DMS 273 (cell line): Measurements from ENCODE around the gene TAC3.

Experiments
- DNase-seq: peaks from one replicate; lab custom pipeline; 2025; ENCODE audit not compliant: unreplicated experiment; lab: John Stamatoyannopoulos, UW

TAC3 gene

DNA sequence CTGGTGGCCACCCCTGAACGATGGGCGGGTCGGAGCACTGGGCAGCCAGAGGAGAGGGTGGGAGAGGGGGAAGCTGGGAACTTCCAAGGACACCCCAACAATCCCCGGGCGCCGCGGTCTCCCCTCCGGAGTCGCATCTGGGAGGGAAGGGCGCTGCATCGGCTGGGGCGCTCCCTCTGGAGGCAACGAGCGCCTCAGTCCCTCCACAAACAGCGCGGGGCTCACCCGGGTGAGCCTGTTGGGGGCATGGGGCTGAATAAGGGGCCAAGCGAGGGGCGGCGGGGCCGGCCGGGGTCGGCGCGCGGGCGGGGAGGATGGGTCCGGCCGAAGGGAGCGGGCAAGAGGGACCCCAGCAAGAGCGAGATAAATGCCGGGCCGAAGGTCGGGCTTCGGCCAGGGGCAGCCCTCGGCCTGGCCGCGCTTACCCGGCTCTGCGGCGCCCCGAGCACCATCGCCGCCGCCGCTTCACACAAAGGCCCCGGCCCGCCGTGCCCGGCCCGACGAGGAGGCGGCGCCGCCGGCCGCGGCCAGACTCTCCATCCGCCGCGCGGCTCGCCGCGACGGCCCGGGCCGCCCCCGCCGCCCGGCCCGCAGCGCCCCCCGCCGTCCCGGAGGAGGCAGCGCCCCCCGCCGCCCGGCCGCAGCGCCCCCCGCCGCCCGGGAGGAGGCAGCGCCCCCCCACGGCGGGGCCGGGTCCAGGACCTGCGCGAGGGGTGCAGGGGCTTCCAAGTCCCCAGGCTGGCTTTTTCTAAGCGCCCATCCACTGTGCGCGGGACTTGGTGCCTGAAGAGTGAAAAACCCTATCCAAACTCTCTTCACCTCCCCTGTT lies 10.1 kb downstream of the TAC3 start, which contains the start of gene ZBTB39:
Gene ZBTB39, minus strand, starts transcription at position 567 of the 829 bp plus-strand sequence. CDS start 1,629 bp downstream, outside the sequence.
- peak; percentile 83 for DNase-seq

DNA sequence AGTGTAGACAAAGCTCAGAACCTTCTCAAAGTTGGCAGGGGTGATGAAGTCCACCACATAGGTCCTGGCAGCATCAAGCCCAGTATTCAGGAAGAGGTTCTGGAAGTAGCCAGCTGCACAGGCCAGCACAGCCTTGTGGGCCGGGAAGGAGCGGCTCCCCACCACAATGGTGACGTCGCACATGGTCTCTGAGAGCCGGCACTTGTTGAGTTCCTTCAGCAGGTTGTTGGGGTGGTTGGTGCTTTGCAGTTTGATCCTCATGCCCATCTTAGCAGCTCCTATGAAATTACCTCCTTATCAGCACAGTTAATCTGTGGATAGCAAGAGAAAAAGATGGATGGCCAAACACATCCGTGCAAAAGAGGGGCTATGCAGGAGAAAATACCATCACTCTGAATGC lies 11.7 kb downstream of the TAC3 start:
- no peak for DNase-seq

DNA sequence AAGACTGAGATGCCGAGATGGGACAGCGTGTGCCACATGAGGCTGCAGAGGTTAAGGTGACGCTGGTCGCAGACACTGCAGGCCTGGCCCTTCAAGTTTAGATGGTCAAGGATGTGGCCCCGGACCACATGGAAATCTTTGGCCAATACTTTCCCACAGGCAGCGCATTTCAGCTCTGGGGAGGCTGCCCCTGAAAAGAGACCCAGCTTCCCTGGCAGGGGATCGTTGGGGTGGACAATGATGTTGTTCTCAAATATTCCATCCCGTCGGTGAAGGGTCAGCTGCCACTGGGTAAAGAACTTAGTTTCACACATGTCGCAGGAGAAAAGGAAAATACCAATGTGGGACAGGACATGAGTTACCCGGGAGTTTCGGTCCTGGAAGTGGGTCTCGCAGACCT lies 12.9 kb downstream of the TAC3 start:
- no peak for DNase-seq

DNA sequence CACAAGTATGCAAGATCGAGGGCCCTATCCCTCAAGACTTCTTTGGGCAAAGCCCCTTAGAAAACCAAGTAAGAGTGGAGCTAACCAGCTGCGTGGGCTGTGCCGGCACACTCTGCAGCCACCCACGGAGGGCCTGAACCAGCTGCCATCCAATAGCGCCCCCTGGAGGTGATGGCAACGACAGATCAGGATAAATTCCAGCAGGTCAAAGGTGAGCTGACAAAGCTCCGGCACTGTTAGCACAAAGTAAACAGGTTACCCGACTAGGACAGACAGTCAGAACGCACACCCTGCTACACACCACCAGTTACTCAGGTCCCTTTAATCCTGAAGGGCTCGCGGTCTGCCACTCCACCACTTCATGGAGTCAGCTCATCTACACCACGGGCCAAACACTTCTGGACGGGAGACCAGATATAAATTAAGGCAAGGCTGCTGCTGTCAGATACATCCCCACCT lies 14.9 kb downstream of the TAC3 start:
- DNase-seq: peak; percentile 63

DNA sequence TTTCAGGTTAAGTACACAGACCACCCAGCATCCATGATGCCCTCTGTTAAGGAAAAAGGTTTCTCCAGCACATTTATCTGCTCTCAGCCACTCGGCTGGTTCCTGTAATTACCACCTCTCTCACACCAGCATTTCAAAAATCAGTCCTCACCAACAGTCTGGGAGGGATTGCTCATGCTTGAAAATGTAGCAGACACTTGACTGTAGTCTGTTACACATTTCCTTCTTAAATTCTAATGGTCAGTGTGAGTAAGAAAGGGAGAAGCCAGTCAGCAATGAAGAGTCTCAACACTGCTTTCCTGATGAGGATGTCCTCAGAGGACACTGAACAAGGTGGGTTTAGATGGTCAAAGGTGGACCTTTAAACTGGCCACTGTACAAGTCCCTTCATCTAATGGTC lies 15.9 kb downstream of the TAC3 start:
- no peak for DNase-seq

DNA sequence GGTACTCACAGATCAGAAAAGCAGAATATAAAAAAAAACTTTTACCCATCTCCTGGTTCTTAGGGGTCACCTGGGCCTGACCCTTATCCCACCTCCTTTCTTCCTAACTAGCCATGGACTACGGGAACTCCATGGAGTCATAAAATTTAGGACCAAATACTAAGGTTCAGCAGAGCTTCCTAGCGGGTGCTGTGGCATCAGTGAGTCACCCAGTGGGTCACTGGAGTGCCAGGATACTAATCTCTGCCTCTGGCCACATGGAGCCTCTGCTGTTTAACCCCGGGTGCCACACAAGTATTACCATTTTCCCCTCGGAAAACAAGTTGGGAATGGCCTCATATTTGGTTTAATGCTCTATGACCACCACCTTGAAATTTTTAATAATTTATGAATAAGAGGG lies 16.9 kb downstream of the TAC3 start:
- DNase-seq: no peak

DNA sequence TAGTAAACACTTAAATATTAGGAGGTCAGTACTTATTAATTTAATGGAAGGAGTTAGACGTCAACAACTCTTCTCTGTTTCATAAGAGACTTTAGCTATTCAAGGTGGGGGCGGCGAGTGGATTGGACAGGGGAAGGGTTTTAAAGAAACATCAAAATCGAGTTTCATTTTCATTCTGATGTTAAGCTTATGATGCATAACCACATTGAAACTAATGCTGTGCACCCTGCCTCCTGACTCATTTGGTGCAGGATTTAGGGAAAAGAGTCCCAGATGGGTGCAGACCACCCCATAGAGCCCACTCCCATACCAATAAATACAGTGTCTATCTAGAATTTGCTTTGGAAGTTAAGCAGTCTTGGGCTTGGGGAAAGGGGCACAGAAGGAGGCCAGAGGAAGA lies 17.3 kb downstream of the TAC3 start:
- DNase-seq: no peak

DNA sequence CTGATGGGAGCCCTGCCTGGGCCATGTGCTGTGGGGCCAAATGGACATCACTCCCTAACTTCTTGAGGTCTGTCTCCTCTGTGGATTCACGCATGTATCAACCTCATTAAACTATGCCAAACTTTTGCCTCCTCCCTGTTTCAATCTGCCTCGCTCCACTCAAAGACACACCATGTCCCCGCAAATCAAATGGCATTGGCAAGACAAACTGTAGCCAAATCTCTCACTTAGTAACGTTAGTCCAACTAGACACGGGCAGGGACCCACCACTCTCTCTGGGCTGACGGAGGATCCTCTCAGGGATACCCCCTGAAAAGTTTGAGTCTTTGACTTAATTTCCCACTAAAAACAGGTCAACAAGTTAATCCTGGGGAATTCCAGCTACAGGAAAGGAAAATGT lies 18.0 kb downstream of the TAC3 start:
- no peak for DNase-seq

DNA sequence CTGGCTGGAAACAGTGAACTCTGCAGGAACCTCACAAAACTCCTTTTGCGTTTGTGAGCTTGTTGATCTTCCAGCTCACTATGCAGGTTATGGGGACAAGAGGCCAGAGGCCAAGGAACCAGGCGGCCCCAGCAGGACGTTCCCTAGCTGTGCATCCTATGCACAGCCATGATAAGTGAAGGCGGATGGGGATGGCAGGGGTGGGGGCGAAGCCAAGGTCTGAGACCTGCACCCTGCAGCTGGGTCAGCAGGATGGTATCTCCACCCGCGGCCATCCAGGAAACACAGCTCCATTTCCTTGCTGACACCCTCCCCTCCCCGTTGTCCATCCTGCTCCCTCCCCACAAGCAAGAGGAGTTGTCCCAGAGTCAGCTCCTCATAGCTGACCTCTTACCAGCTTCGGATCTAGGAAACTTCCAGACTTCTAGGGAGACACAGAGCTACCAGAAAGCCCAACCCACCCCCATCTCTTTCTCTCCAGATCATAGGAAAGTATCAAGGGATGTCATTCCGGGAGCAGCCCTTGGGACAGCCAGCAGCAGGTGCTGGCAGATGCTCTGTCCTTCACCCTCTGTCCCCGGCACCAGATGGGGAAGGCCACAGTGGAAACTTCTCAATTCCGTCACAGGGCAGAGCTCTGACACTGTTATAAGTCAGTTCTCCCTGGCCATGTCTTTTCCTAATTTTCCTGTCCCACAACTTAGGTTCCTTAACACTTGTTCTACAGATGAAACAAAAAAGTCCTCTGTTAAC lies 19.4 kb downstream of the TAC3 start:
- DNase-seq: no peak

DNA sequence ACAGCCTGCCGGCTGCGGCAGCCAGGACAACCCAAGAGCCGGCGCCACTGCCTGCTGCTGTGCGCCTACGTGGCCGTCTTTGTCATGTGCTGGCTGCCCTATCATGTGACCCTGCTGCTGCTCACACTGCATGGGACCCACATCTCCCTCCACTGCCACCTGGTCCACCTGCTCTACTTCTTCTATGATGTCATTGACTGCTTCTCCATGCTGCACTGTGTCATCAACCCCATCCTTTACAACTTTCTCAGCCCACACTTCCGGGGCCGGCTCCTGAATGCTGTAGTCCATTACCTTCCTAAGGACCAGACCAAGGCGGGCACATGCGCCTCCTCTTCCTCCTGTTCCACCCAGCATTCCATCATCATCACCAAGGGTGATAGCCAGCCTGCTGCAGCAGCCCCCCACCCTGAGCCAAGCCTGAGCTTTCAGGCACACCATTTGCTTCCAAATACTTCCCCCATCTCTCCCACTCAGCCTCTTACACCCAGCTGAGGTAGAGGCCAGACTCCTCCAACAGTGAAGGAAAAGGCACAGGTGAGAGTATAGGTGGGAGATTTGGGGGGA lies 20.3 kb downstream of the TAC3 start:
- no peak for DNase-seq

DNA sequence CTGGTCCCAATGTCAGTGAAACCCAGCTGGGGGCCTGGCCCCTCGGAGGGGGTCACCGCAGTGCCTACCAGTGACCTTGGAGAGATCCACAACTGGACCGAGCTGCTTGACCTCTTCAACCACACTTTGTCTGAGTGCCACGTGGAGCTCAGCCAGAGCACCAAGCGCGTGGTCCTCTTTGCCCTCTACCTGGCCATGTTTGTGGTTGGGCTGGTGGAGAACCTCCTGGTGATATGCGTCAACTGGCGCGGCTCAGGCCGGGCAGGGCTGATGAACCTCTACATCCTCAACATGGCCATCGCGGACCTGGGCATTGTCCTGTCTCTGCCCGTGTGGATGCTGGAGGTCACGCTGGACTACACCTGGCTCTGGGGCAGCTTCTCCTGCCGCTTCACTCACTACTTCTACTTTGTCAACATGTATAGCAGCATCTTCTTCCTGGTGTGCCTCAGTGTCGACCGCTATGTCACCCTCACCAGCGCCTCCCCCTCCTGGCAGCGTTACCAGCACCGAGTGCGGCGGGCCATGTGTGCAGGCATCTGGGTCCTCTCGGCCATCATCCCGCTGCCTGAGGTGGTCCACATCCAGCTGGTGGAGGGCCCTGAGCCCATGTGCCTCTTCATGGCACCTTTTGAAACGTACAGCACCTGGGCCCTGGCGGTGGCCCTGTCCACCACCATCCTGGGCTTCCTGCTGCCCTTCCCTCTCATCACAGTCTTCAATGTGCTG lies 21.0 kb downstream of the TAC3 start:
- no peak for DNase-seq

DNA sequence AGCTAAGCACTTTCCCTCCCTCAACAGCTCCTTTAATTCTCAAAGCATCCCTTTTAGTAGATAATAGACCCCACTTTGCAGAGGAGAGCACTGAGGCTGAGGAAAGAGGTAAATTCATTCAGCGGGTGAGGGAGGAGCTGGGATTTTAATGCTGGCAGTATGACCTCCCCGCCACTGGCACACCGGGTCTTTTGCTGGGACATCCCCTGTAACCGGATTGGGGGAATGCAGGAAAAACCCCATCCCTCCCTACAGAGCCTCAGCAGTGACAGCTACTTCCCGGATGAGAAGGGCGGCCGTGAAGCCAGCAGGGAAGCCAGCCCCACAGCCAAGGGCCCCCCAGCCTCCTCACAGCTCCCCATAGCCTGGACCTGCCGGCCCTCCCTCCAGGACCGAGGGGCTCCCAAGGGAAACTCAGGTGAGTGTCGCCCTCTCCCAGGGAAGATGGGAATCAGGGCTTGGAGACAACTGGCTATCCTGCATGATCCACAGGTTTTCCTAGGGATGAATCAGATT lies 22.0 kb downstream of the TAC3 start:
- DNase-seq: no peak

DNA sequence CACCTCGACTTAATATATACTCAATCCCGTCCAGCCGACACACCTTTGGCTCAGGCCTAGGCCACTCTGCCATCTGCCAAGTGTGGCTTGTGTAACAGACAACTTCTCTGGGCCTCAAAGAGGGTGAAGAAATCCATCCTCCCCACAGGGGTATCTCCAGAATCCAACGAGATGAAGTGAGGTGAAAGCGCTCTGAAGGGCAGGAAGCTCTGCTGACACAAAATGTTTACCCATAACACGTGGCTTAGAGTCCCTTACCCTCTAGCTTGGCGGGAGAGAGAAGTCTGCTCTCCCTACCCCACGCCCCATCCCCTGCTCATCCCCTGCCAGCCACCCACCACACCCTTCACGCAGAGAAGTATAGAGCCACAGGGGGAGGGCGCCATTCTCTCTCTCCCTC lies 23.0 kb downstream of the TAC3 start:
- DNase-seq: no peak

DNA sequence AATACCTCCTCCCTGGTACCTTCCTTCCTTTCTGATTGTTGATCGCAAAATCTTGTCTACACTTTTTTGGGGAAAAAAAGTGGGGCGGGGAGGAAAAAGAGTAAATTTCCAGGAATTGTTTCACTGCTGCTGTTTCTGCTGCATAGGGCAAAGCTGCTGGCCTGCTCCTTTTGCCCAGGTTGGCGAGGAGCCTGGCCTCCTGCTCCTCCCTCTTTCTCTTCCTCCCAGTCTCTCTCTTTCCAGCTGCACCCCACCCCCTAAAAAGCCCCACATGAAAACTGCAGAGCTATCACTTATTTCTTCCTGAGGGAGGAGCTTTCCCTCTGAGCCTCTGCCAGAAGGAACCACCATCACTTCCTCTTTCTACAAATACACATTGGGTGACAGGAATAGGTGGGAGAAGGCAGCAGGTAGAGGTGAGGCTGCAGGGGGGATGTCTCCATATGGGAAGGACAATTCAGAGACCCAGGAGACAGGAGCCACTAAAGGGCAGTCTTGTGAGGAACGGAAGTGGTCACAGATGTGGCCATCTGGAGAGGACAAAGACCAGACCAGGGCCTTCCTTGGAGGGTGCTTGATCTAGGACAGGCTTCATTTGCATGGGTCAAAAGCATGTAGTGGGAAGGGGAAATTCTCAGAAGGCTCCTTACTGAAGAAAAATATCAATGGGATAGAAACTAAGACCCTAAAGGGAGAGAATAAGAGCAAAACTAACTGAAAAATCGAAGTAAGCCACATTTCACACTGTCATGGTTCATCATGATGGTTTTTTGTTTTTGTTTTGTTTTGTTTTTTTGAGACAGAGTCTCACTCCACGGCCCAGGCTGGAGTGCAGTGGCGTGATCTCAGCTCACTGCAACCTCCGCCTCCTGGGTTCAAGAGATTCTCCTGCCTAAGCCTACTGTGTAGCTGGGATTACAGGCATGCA lies 24.7 kb downstream of the TAC3 start:
- DNase-seq: no peak

DNA sequence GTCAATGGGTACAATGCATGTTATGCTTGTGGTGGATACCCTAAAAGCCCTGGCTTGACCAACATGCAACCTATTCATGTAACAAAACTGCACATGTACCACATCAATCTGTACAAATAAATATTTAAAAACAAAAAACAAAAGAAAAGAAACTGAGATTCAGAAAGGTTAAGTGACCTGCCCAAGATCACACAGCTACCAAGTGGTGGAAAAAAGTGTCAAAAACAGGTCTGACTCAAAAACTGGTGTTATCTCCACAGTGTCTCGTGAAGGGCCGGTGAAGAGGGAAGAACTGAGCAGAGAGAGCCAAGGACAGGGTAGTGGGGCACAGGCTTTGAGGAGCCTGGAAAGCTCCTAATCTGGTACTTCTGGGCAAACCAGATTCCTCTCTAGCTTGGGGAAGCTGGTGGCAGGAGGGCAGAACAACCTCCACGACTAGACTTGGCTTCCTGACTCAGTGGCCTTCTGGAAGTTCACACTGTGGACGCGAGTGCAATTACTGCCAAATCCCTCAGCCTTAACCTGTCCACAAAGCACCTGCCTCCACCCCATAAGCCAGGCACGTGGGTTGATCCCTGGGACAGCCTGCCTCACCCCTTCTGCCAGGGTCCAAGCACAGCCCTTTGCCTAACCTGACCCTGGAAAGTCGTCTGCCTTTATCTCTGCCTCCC lies 25.5 kb downstream of the TAC3 start:
- no peak for DNase-seq

DNA sequence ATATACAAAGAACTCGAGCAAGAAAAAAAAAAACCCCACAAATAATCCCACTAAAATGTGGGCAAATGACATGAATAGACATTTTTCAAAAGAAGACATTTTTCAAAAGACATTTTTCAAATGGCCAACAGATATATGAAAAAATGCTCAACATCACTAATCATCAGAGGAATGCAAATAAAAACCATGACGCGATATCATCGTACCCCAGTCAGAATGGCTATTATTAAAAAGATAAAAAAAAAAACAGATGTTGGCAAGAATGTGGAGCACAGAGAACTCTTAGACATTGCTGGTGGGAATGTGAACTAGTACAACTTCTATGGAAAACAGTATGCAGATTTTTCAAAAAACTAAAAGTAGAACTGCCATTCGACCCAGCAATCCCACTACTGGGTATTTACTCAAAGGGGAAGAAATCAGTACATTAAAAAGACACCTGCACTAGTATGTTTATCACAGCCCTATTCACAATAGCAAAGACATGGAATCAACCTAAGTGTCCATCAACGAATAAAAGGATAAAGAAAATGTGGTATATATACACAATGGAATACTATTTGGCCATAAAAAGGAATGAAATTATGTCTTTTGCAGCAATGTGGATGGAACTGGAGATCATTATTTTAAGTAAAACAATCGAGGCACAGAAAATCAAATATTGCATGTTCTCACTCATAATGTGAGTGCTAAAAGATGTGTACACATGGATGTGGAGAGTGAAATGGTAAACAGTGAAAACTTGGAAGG lies 26.3 kb downstream of the TAC3 start:
- no peak for DNase-seq

DNA sequence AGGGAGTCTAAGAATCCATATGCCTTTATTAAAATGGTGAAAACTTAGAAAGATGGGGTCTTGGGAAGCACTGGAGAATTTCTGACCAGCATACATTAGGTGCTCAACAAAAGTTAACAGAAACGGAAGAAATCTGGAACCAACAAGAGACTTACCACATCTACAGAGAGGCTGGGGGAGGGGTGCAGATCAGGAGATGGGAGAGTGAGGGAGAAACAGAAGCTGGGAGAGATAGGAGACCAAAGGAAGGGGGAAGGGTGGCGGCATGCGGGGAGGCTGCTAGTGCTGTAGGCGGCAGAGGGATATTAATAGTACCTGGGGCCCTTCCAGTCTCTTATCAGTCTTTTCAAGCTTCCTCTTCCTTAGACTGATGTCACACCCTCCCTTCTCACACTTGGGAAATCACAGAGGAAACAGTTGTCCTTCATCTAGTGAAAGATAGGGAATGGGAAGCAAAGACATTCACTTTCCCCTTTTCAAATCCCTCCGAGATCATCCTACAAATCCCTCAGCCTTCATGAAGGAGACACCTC lies 28.1 kb downstream of the TAC3 start:
- no peak for DNase-seq

DNA sequence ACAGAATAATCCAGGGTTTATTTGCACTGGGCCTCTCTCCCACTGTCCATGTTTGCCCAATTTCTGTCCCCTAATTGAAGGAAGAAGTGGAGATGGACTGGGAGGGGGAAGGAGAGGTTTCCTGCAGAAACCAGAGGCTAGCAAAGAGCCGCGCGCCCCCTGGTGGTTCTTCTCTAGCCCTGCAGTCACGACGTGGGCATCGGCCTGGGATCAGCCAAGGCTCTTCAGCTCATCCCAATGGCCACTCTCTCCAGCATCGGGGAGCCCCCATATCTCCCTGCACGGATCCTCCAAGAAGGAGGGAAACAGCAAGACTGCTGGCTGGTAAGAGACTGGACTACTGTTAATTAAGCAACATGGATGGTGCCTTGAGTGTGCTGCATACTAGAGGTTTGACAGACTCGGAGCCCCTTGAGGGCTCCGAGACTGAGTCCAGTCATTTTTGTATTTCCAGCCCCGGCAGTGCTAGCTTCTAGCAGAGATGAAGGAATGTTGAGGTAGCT lies 28.7 kb downstream of the TAC3 start:
- peak; percentile 81 for DNase-seq
